Panc1 (cell line): Measurements from ENCODE around the gene HSH2D.

ENCODE experiments used
- CTCF ChIP-seq: fragments of 450-650 bp; IDR thresholded peaks from 2 replicates; pipeline ENCODE4 v1.5.1; 2017; ENCODE audit warnings: mild to moderate bottlenecking
- POLR2AphosphoS5 ChIP-seq: IDR thresholded peaks from 2 replicates; pipeline ENCODE4 v1.6.1; 2012; ENCODE audit warnings: mild to moderate bottlenecking, low read depth, low read length, moderate library complexity

GRCh38 chr19:16193466-16193865 lies 50.0 kb downstream of the HSH2D start:
- no peak for TF ChIP-seq POLR2AphosphoS5
- no peak for TF ChIP-seq CTCF
